ENCODE measurements around the gene AKAP5. TPM values are rescaled to one million over a fixed set of nuclear protein-coding genes. Genes with fewer than 3 reads are reported as not detected.

AKAP5 gene
- total RNA-seq, 1 donor from 2014 or later = 1.1 TPM

DNA sequence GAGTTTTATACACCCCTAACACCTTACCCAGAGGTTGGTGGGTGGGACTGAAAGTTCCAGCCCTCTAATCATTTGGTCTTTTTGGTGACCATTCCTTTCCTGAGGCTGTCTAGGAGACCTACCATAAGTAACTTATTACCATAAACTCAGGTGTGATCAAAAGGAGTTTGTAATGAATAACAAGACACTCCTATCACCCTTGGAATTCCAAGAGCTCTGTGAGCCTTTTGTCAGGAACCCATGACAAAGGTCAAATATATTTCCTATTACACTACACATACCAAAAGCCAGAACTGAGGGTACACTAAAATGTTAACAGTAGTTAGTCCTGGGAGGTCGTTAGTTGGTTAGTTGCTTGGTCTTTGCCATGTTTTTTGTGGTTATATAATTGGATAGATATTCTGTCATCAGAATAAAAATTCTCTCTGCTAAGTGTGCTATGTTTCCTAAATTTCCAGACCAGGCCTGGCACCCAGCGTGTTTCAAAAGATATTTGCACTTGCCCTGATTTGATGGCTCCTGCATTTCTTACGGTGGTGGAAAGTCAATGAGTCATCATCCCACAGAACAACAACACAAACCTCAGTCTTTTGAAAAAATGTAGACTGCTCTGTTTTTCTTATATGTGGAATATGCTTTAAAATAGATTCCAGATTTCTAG is 27.0 kb upstream of the AKAP5 start:
- Mint-ChIP-seq H3K27ac (peak overlapping the region; percentile 98), H3K36me3 (ENCODE audit: insufficient read depth) (peaks cover 20% of the 10 kb centered on the region)
- TF ChIP-seq, protein P1, sequence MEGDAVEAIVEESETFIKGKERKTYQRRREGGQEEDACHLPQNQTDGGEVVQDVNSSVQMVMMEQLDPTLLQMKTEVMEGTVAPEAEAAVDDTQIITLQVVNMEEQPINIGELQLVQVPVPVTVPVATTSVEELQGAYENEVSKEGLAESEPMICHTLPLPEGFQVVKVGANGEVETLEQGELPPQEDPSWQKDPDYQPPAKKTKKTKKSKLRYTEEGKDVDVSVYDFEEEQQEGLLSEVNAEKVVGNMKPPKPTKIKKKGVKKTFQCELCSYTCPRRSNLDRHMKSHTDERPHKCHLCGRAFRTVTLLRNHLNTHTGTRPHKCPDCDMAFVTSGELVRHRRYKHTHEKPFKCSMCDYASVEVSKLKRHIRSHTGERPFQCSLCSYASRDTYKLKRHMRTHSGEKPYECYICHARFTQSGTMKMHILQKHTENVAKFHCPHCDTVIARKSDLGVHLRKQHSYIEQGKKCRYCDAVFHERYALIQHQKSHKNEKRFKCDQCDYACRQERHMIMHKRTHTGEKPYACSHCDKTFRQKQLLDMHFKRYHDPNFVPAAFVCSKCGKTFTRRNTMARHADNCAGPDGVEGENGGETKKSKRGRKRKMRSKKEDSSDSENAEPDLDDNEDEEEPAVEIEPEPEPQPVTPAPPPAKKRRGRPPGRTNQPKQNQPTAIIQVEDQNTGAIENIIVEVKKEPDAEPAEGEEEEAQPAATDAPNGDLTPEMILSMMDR (IDR thresholded peaks at IDR 0.05; ENCODE audit: unreplicated experiment) = no peak

DNA sequence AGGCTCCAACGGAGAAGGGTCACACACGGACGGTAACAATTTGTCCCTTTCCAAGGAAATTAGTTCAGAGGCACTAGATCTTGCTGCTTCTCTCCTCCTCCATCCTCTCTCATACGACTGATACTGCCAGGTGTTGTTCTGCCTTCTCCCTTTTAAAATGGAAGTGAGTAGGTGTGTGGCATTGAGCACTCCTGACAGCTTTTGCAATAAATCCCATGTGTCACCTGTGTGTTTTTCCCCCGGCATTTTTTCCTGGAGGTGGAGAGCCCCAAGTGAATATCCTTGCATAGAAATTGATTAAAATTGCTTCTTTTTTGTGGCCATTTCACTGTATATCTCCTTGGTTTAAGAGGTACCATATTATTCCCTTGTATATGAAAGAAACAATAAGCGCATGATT is 26.2 kb upstream of the AKAP5 start:
- Mint-ChIP-seq H3K4me3 (ENCODE audit: low read depth) (no peak overlapping the region), H3K27ac (peak overlapping the region; percentile 98)

More for the DNA sequence above, 27.0 kb upstream of the AKAP5 start:
- Mint-ChIP-seq H3K4me3 (ENCODE audit: low read depth) (no peak overlapping the region), H3K27me3 (no peaks in the 10 kb centered on the region), H3K9me3 (ENCODE audit: low read depth) (no peaks in the 10 kb centered on the region), H3K4me1 (ENCODE audit: low read depth) (peaks cover 15% of the 10 kb centered on the region)
- DNase-seq (ENCODE audit: low spot score, unreplicated experiment) = no peak

DNA sequence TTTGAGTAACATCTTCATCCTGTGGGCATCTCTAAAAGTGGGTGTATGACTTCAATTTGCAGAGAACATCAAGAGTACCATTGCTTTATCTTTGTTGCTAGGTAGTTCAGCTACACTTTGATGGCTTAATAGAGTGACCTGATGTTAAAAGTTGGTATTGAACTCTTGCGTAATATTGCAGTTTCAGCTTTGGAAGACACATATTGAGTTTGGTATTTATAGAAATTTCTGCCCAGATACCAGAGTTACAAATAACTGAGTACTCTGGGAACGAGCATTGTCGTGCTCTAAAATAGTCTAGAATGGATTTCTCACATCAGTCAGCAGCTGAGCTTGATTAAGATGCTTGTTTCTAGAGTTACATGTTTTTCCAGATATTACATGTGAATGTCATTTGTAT is 24.8 kb upstream of the AKAP5 start:
- peaks cover 15% of the 10 kb centered on the region for H3K4me1 Mint-ChIP-seq (ENCODE audit: low read depth)

More for the DNA sequence above, 26.2 kb upstream of the AKAP5 start:
- TF ChIP-seq, protein P1 (IDR thresholded peaks at IDR 0.05; ENCODE audit: unreplicated experiment) = no peak
- H3K9me3 Mint-ChIP-seq (ENCODE audit: low read depth) = no peaks in the 10 kb centered on the region
- H3K4me1 Mint-ChIP-seq (ENCODE audit: low read depth) = peaks cover 15% of the 10 kb centered on the region
- no peaks in the 10 kb centered on the region for H3K27me3 Mint-ChIP-seq
- H3K36me3 Mint-ChIP-seq (ENCODE audit: insufficient read depth) = peaks cover 23% of the 10 kb centered on the region
- DNase-seq (ENCODE audit: low spot score, unreplicated experiment) = no peak

DNA sequence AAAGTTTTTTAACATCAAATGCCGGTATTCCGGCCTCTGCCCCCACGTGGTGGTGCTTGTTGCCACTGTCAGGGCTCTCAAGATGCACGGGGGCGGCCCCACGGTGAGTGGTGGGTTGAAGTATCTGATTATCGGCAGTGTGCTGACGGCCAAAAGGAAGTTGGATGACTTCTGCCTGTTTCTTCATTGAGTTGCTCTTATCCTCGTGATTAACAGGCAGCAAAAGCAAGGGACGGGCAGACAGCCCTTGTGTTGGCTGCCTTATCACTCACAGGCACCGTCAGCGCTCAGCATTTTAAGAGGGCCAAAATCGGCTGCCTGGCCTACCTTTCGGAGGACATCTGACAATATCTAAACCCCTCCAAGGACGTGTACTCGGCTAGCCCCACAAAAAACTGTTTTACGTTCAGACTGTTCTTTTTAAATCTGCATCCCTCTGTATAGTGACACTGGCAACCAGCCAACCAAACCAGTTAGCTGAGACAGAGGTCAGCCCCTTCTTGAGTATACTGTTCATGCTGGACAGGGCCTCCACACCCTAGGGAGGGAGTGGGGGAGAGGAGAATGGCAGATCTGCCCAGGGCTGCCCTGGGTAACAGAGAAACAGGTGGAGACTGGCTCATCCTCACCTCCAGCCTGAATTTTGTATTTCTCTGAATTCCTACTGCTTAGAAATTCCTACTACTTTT is 22.9 kb upstream of the AKAP5 start:
- Mint-ChIP-seq H3K4me3 (ENCODE audit: low read depth) (no peak overlapping the region), H3K27ac (no peak overlapping the region), H3K9me3 (ENCODE audit: low read depth) (no peaks in the 10 kb centered on the region), H3K36me3 (ENCODE audit: insufficient read depth) (peaks cover 21% of the 10 kb centered on the region), H3K27me3 (no peaks in the 10 kb centered on the region), H3K4me1 (ENCODE audit: low read depth) (peaks cover 12% of the 10 kb centered on the region)
- DNase-seq (ENCODE audit: low spot score, unreplicated experiment) = no peak
- TF ChIP-seq, protein P1 (IDR thresholded peaks at IDR 0.05; ENCODE audit: unreplicated experiment) = no peak

More for the DNA sequence above, 24.8 kb upstream of the AKAP5 start:
- Mint-ChIP-seq H3K36me3 (ENCODE audit: insufficient read depth) (peaks cover 22% of the 10 kb centered on the region), H3K27ac (no peak overlapping the region), H3K27me3 (no peaks in the 10 kb centered on the region), H3K9me3 (ENCODE audit: low read depth) (no peaks in the 10 kb centered on the region), H3K4me3 (ENCODE audit: low read depth) (no peak overlapping the region)
- DNase-seq (ENCODE audit: low spot score, unreplicated experiment) = no peak
- TF ChIP-seq, protein P1 (IDR thresholded peaks at IDR 0.05; ENCODE audit: unreplicated experiment) = no peak

DNA sequence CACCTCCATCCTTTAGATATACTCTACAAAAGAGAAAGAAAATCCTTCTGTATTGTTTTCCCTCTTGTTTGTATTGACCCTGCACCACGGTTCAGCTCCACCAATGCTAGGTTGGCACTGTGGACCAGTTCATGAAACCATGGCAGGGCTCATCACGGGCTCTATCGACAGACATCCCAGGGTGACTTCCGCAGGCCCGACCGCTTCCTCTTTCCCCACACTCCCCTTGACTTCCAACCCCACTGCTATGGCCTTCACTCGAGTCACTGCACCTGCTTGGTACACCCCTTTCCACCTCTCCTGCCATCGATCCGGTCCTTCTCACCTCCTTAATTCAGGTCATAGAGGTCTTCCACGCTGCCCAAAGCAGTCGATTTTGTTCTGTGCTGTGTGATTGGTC is 21.2 kb upstream of the AKAP5 start:
- Mint-ChIP-seq H3K27me3 (no peaks in the 10 kb centered on the region), H3K27ac (no peak overlapping the region), H3K4me1 (ENCODE audit: low read depth) (no peaks in the 10 kb centered on the region), H3K4me3 (ENCODE audit: low read depth) (no peak overlapping the region), H3K36me3 (ENCODE audit: insufficient read depth) (peaks cover 18% of the 10 kb centered on the region), H3K9me3 (ENCODE audit: low read depth) (no peaks in the 10 kb centered on the region)
- TF ChIP-seq, protein P1 (IDR thresholded peaks at IDR 0.05; ENCODE audit: unreplicated experiment) = no peak
- no peak for DNase-seq (ENCODE audit: low spot score, unreplicated experiment)

Data from progenitor cell of endocrine pancreas (in vitro differentiated cells).